IPS-20b (cell line): ENCODE measurements around the gene ANKRD28.
"Not testable (repeated sequence)": the region's sequence is repeated elsewhere in the genome, so short reads cannot be mapped to it uniquely, and the experiment has no call there.

ENCODE experiments used
- H3K27ac ChIP-seq: one replicate; pipeline ENCODE4 v1.5.1; 2013; ENCODE audit warnings: low read length
- H3K27me3 ChIP-seq: 2 replicates; pipeline ENCODE4 v1.6.1; 2013; ENCODE audit warnings: mild to moderate bottlenecking, low read length, inconsistent platforms; ENCODE audit not compliant: insufficient read depth
- H3K36me3 ChIP-seq: 2 replicates; pipeline ENCODE4 v1.6.1; 2013; ENCODE audit warnings: low read depth, mild to moderate bottlenecking, inconsistent platforms, low read length, moderate library complexity; ENCODE audit not compliant: insufficient read depth
- H3K4me1 ChIP-seq: 2 replicates; pipeline ENCODE4 v1.6.1; 2013; ENCODE audit warnings: mild to moderate bottlenecking, control low read depth, inconsistent platforms, low read length, moderate library complexity; ENCODE audit not compliant: insufficient read depth
- H3K4me3 ChIP-seq: 2 replicates; pipeline ENCODE4 v1.5.1; 2013; ENCODE audit warnings: mild to moderate bottlenecking, low read length, inconsistent platforms
- H3K9ac ChIP-seq: 2 replicates; pipeline ENCODE4 v1.6.1; 2013; ENCODE audit warnings: low read depth, mild to moderate bottlenecking, inconsistent platforms, low read length, moderate library complexity
- H3K9me3 ChIP-seq: 2 replicates; pipeline ENCODE4 v1.6.1; 2013; ENCODE audit warnings: mild to moderate bottlenecking, low read depth, low read length, inconsistent platforms; ENCODE audit not compliant: insufficient read depth

ANKRD28 gene

GRCh38 chr3:15766406-15766805 is 31.4 kb downstream of the ANKRD28 start:
- Histone ChIP-seq H3K36me3 (peaks cover 4% of the 10 kb centered on the region; the same call in 1 of the 2 replicates), H3K4me1 (0 out of 2 replicates have a peak, but pooled peaks cover 7% of the 10 kb centered on the region), H3K9ac (no peak overlapping the region), H3K27ac (no peak overlapping the region), H3K4me3 (no peak overlapping the region), H3K9me3 (no peaks in the 10 kb centered on the region), H3K27me3 (no peaks in the 10 kb centered on the region)

- peak overlapping the region; percentile 25; the same call in 1 of the 2 replicates for H3K9ac ChIP-seq
- no peaks in the 10 kb centered on the region for H3K9me3 ChIP-seq
- H3K36me3 ChIP-seq = no peaks in the 10 kb centered on the region
- H3K27ac ChIP-seq = peak overlapping the region; percentile 69
- no peak overlapping the region for H3K4me3 ChIP-seq
- H3K27me3 ChIP-seq = no peaks in the 10 kb centered on the region
- peaks cover 37% of the 10 kb centered on the region for H3K4me1 ChIP-seq
Measured at GRCh38 chr3:15758295-15758694, 39.5 kb downstream of the ANKRD28 start.

- Histone ChIP-seq H3K4me3 (no peak overlapping the region), H3K4me1 (peaks cover 40% of the 10 kb centered on the region), H3K9me3 (no peaks in the 10 kb centered on the region), H3K36me3 (no peaks in the 10 kb centered on the region), H3K9ac (no peak overlapping the region), H3K27me3 (no peaks in the 10 kb centered on the region), H3K27ac (peak overlapping the region; percentile 69)
Measured at GRCh38 chr3:15757824-15758223, 40.0 kb downstream of the ANKRD28 start.

DNA sequence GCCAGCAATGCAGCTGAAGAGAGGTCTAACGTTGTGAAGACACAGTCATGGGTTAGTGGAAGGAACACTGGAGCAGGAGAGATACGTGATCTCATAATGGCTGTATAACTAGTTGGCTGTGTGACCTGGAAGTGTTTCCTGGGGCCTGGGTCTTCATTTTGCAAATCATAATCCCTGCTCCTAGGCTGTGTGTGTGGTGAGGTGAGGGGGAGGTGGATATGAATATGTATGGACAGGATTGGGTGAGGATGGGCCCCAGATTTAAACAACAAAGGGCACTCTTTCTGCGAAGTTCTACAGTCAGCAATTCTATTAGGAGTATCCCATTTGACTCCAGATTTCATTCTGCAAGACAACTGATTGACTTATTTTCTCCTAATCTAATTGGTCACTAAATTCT is 41.3 kb downstream of the ANKRD28 start:
- Histone ChIP-seq H3K27me3 (no peaks in the 10 kb centered on the region), H3K27ac (peak overlapping the region; percentile 35), H3K4me1 (peaks cover 40% of the 10 kb centered on the region), H3K9ac (peak overlapping the region; percentile 60; the same call in 1 of the 2 replicates), H3K36me3 (peaks cover 1% of the 10 kb centered on the region; the same call in 1 of the 2 replicates), H3K9me3 (no peaks in the 10 kb centered on the region), H3K4me3 (peak overlapping the region; percentile 42; the same call in 1 of the 2 replicates)

- Histone ChIP-seq H3K27ac (peak overlapping the region; percentile 35), H3K4me1 (peaks cover 40% of the 10 kb centered on the region), H3K9me3 (no peaks in the 10 kb centered on the region), H3K4me3 (peak overlapping the region; percentile 42; the same call in 1 of the 2 replicates), H3K27me3 (no peaks in the 10 kb centered on the region), H3K36me3 (peaks cover 9% of the 10 kb centered on the region), H3K9ac (peak overlapping the region; percentile 60; the same call in 1 of the 2 replicates)
Measured at GRCh38 chr3:15755780-15756179, 42.0 kb downstream of the ANKRD28 start.

GRCh38 chr3:15755181-15755580 is 42.6 kb downstream of the ANKRD28 start:
- Histone ChIP-seq H3K27me3 (no peaks in the 10 kb centered on the region), H3K36me3 (peaks cover 15% of the 10 kb centered on the region), H3K4me1 (peaks cover 40% of the 10 kb centered on the region), H3K9ac (0 out of 2 replicates have a peak overlapping the region, but pooled peaks have one; percentile 60), H3K27ac (no peak overlapping the region), H3K4me3 (peak overlapping the region; percentile 42; the same call in 1 of the 2 replicates), H3K9me3 (no peaks in the 10 kb centered on the region; the same call in 1 of the 2 replicates)

DNA sequence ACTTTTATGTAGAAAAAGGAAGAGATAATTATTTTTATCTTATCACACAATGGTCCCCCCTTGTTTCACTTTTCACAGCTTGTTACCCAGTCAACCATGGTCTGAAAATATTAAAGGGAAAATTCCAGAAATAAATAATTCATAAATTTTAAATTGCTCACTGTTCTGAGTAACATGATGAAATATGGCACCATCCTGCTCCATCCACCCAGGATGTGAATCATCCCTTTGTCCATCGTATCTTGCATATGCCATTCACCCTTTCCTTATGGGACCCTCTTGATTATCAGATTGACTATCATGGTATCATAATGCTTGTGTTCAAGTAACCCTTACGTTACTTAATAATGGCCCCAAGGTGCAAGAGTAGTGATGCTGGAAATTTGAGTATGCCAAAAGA is 43.7 kb downstream of the ANKRD28 start:
- Histone ChIP-seq H3K27me3 (no peaks in the 10 kb centered on the region), H3K4me1 (peaks cover 38% of the 10 kb centered on the region), H3K9ac (no peak overlapping the region), H3K9me3 (peaks cover 4% of the 10 kb centered on the region), H3K4me3 (no peak overlapping the region), H3K27ac (no peak overlapping the region), H3K36me3 (peaks cover 23% of the 10 kb centered on the region)

DNA sequence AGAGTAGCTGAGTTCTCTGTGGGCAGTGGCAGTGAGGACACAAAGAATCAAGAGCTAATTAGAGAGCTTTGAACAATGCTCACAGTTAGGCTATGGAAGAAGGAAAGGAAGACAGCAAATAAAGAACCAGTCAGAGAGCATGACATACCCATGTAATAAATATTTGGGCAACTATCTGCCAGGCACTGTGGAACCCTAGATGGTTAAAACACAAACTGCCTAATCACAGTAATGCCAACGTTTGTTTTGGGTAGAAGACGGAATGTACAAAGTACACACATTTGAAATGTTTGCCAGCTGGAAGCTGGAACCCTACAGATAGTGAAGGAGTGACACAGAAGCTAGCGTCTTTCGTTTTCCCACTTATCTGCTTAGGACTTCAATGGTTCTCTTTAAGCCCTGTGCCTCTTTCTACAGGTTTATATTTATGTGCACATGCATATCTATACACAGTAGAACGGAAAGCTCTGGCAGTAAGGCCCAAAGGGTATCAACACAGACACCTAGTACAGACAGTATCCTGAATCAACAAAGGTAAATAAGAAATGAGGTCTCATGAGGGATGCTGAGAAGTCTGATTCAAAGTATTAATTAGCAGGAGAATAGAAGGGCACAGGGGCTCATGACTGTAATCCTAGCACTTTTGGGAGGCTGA is 44.6 kb downstream of the ANKRD28 start:
- H3K4me3 ChIP-seq = no peak overlapping the region
- H3K9me3 ChIP-seq = peaks cover 4% of the 10 kb centered on the region
- H3K9ac ChIP-seq = no peak overlapping the region
- H3K4me1 ChIP-seq = peaks cover 30% of the 10 kb centered on the region
- H3K27me3 ChIP-seq = no peaks in the 10 kb centered on the region
- peaks cover 30% of the 10 kb centered on the region for H3K36me3 ChIP-seq
- no peak overlapping the region for H3K27ac ChIP-seq

GRCh38 chr3:15750879-15751278 is 46.9 kb downstream of the ANKRD28 start:
- Histone ChIP-seq H3K27ac (no peak overlapping the region), H3K9ac (no peak overlapping the region), H3K36me3 (peaks cover 33% of the 10 kb centered on the region), H3K9me3 (peaks cover 4% of the 10 kb centered on the region), H3K4me1 (peaks cover 9% of the 10 kb centered on the region; the same call in 1 of the 2 replicates), H3K27me3 (no peaks in the 10 kb centered on the region), H3K4me3 (no peak overlapping the region)

DNA sequence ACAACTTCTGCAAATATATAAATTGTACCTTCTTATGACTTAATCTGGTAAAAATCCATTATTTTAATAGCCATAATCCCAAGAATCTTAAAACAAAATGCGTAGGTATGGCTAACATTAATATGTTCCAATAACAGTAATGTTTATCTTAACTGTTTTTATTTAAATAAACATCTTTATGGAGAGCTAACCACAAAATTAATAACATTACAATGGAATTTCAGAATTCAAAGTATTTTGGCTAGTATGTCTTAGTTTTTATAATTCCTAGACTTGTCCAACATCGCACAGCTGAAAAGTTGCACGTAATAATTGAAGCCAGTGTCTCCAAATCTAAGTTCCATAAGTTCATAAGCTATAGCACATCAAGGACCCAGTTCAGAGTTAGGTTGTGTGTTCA is 47.6 kb downstream of the ANKRD28 start:
- peaks cover 33% of the 10 kb centered on the region for H3K36me3 ChIP-seq
- peaks cover 4% of the 10 kb centered on the region for H3K9me3 ChIP-seq
- no peak overlapping the region for H3K9ac ChIP-seq
- H3K4me3 ChIP-seq = no peak overlapping the region
- H3K27ac ChIP-seq = no peak overlapping the region
- no peaks in the 10 kb centered on the region for H3K27me3 ChIP-seq
- peaks cover 4% of the 10 kb centered on the region; the same call in 1 of the 2 replicates for H3K4me1 ChIP-seq

- peaks cover 30% of the 10 kb centered on the region for H3K36me3 ChIP-seq
- not testable (repeated sequence) for H3K9ac ChIP-seq, H3K27me3 ChIP-seq, H3K4me1 ChIP-seq, H3K27ac ChIP-seq, H3K4me3 ChIP-seq
- H3K9me3 ChIP-seq = peaks cover 23% of the 10 kb centered on the region
Measured at GRCh38 chr3:15745896-15746295, 51.9 kb downstream of the ANKRD28 start.

- H3K4me3 ChIP-seq = no peak overlapping the region
- H3K36me3 ChIP-seq = peaks cover 25% of the 10 kb centered on the region
- no peaks in the 10 kb centered on the region for H3K4me1 ChIP-seq
- H3K9me3 ChIP-seq = peaks cover 30% of the 10 kb centered on the region
- no peaks in the 10 kb centered on the region for H3K27me3 ChIP-seq
- no peak overlapping the region for H3K9ac ChIP-seq
- no peak overlapping the region for H3K27ac ChIP-seq
Measured at GRCh38 chr3:15744176-15744575, 53.6 kb downstream of the ANKRD28 start.
